A673 (cell line): ENCODE results near the gene MFN2. TPM values are rescaled to one million over a fixed set of nuclear protein-coding genes. Genes with fewer than 3 reads are reported as not detected.
"Not testable (repeated sequence)": the region's sequence is repeated elsewhere in the genome, so short reads cannot be mapped to it uniquely, and the experiment has no call there.

Source experiments
- BruUV-seq: library from RNA; stranded (reverse); fragments of 400-500 nt; replicated peaks from 2 replicates; lab custom pipeline; 2021; lab: Mats Ljungman, UMichigan
- CTCF ChIA-PET: fragments of 300-600 bp; sonication (Branson Sonifier 250); formaldehyde crosslinking; loops from one replicate; lab custom pipeline; 2022; ENCODE audit warnings: antibody characterized with exemption; lab: Charles Lee
- POLR2A ChIA-PET: fragments of 300-600 bp; sonication (Branson Sonifier 250); formaldehyde crosslinking; loops from one replicate; lab custom pipeline; 2022; ENCODE audit warnings: antibody characterized with exemption; ENCODE audit not compliant: low non-redundant PET; lab: Charles Lee
- DNase-seq: peaks from one replicate; pipeline ENCODE4 v3.0.0-alpha.2; 2015; ENCODE audit warnings: low spot score
- H3K27ac ChIP-seq: fragments of 200-600 bp; sonication (generic); 2 replicates; pipeline ENCODE4 v1.5.1; 2016; ENCODE audit warnings: mixed run types, low read depth, mild to moderate bottlenecking, mixed read lengths, antibody characterized with exemption, low read length; ENCODE audit not compliant: poor library complexity, severe bottlenecking
- H3K27me3 ChIP-seq: fragments of 200-600 bp; sonication (generic); replicated peaks from 2 replicates; pipeline ENCODE4 v1.6.1; 2017; ENCODE audit warnings: mixed run types, low read depth, mild to moderate bottlenecking, mixed read lengths, antibody characterized with exemption, low read length; ENCODE audit not compliant: insufficient read depth, poor library complexity
- H3K36me3 ChIP-seq: fragments of 200-600 bp; sonication (generic); 2 replicates; pipeline ENCODE4 v1.6.1; 2016; ENCODE audit warnings: mixed run types, mild to moderate bottlenecking, mixed read lengths, antibody characterized with exemption, low read length; ENCODE audit not compliant: insufficient read depth, poor library complexity, severe bottlenecking
- H3K4me1 ChIP-seq: fragments of 200-600 bp; sonication (generic); 2 replicates; pipeline ENCODE4 v1.6.1; 2017; ENCODE audit warnings: mixed run types, mild to moderate bottlenecking, mixed read lengths, antibody characterized with exemption, low read length; ENCODE audit not compliant: insufficient read depth, poor library complexity, severe bottlenecking
- H3K4me3 ChIP-seq: fragments of 200-600 bp; sonication (generic); 2 replicates; pipeline ENCODE4 v1.5.1; 2016; ENCODE audit warnings: low read depth, mixed run types, mild to moderate bottlenecking, mixed read lengths, low read length; ENCODE audit not compliant: poor library complexity, severe bottlenecking
- H3K9me3 ChIP-seq: fragments of 200-600 bp; sonication (generic); 2 replicates; pipeline ENCODE4 v1.6.1; 2016; ENCODE audit warnings: mixed run types, low read depth, mild to moderate bottlenecking, mixed read lengths, antibody characterized with exemption, low read length; ENCODE audit not compliant: poor library complexity, severe bottlenecking
- EZH2 ChIP-seq: fragments of 200-600 bp; sonication (generic); IDR thresholded peaks from 2 replicates; pipeline ENCODE4 v1.6.1; 2017; ENCODE audit warnings: borderline replicate concordance, low read depth, mild to moderate bottlenecking, mixed read lengths, antibody characterized with exemption, low read length; ENCODE audit not compliant: poor library complexity, severe bottlenecking
- intact Hi-C: fragments of 100-400 bp; cut with micrococcal nuclease; formaldehyde crosslinking; loops from one replicate; pipeline ENCODE4 v1.10.0; 2022; ENCODE audit not compliant: unreplicated experiment
- total RNA-seq: library from RNA; stranded (reverse); gene quantifications from 2 replicates; pipeline ENCODE4 v1.2.3, GENCODE V29; 2021
- TF ChIP-seq, protein P1 (sequence below): fragments of 300-800, 200-600 bp; sonication (generic); conservative IDR thresholded peaks from 2 replicates; pipeline ENCODE4 v1.5.1; 2017; ENCODE audit warnings: low read depth, mild to moderate bottlenecking, antibody characterized with exemption, low read length, moderate library complexity, mixed read lengths

Gene MFN2
- total RNA-seq, 1 experiment from 2014 or later, result 160 TPM

DNA sequence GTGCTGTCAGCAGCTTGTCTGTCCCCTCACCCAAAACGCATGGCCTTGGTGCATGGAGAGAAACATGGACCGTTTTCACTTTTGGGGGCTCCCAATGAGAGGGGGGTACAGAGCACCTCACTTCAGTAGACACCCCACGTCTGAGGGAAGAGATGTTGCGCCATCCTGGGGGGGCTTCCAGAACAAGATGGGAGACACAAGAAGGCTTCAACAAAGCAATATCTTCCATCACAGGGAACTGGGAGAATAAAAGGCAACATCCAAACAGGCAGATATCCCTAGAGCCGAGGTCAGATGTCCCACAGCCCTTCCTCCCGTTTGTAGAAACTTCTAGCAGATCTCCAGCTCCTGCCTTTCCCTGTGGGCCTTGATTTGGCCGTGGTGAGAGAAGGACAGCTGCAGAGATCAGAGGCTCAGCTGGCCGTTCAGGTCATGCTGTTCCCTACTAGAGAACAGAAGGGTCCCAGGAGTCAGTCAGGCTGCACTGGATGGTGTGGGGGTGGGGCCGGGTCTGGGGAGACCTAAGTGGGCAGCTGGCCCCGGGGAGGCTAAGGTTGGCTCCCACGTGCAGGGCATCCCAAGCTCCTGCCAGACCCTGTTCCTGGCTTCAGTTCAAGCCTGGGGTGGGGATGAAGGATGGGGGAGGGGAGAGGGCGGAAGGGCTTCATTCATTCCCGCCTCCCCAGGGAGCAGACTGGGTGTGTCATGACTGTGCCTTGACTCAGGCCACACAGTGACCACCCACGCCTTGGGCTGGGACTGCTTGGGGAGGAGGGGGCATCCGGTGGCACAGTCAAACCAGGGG lies 41.3 kb upstream of the MFN2 start:
- H3K27me3 ChIP-seq, result no peaks in the 10 kb centered on the region
- TF ChIP-seq EZH2, result no peak
- TF ChIP-seq, protein P1, sequence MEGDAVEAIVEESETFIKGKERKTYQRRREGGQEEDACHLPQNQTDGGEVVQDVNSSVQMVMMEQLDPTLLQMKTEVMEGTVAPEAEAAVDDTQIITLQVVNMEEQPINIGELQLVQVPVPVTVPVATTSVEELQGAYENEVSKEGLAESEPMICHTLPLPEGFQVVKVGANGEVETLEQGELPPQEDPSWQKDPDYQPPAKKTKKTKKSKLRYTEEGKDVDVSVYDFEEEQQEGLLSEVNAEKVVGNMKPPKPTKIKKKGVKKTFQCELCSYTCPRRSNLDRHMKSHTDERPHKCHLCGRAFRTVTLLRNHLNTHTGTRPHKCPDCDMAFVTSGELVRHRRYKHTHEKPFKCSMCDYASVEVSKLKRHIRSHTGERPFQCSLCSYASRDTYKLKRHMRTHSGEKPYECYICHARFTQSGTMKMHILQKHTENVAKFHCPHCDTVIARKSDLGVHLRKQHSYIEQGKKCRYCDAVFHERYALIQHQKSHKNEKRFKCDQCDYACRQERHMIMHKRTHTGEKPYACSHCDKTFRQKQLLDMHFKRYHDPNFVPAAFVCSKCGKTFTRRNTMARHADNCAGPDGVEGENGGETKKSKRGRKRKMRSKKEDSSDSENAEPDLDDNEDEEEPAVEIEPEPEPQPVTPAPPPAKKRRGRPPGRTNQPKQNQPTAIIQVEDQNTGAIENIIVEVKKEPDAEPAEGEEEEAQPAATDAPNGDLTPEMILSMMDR, result no peak
- no peaks in the 10 kb centered on the region for H3K9me3 ChIP-seq
- BruUV-seq, result no TSS peak
- intact Hi-C loops, result no loop called here
- H3K27ac ChIP-seq, result no peak overlapping the region
- DNase-seq, result no peak
- CTCF ChIA-PET, result no interaction called here
- H3K4me3 ChIP-seq, result no peak overlapping the region
- H3K36me3 ChIP-seq, result peaks cover 5% of the 10 kb centered on the region
- POLR2A ChIA-PET, result no interaction called here
- H3K4me1 ChIP-seq, result peaks cover 11% of the 10 kb centered on the region

DNA sequence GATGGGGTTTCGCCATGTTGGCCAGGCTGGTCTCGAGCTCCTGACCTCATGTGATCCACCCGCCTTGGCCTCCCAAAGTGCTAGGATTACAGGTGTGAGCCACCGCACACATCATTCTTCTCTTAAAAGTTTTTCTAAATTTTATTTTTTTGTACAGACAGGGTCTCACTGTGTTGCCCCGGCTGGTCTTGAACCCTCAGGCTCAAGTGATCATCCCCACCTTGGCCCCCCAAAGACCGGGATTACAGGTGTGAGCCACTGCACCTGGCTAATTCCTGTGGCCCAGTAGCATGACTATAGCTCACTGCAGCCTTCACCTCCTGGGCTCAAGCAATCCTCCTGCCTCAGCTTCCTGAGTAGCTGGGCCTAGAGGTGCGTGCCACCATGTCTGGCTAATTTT lies 40.5 kb upstream of the MFN2 start:
- H3K27me3 ChIP-seq, DNase-seq, BruUV-seq, H3K9me3 ChIP-seq, H3K27ac ChIP-seq, CTCF ChIA-PET, H3K36me3 ChIP-seq, H3K4me3 ChIP-seq, intact Hi-C loops, POLR2A ChIA-PET: not testable (repeated sequence)
- H3K4me1 ChIP-seq, result peaks cover 15% of the 10 kb centered on the region

DNA sequence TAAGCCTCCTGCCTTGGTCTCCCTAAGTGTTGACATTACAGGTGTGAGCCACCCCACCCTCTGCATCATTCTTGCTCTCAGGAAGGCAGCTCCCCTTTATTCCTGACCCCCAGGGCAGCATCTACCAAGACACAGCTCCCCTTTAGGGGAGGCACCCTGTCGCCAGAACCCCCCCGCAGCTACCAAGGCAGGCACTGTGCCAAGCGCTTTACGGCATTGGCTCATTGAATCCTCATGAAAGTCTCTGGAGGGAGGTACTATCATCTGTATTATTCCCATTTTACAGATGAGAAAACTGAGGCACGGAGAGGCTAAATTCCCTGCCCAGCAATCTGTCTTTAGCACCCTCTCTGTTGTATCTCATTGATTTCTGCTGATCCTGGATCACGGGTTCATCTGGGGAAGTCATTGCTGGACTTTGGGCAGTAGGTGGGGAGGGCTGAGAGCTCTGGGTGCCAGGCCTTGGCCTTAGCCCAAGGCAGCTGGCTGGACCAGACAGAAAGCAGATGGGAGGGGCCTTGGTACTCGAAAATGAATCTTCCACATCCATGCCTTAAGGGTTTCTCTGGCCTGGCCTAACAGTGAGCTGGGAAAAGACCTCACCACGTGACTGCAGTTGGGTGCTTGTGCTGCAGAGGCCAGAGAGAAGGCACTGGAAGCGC lies 39.9 kb upstream of the MFN2 start:
- CTCF ChIA-PET, result no interaction called here

More for the DNA sequence above, 39.9 kb upstream of the MFN2 start:
- H3K36me3 ChIP-seq, result peaks cover 5% of the 10 kb centered on the region
- peaks cover 19% of the 10 kb centered on the region for H3K4me1 ChIP-seq
- H3K27me3 ChIP-seq, result no peaks in the 10 kb centered on the region
- no peaks in the 10 kb centered on the region for H3K9me3 ChIP-seq
- no TSS peak for BruUV-seq
- no peak overlapping the region for H3K4me3 ChIP-seq
- H3K27ac ChIP-seq, result peak overlapping the region; percentile 4
- TF ChIP-seq EZH2, result no peak
- TF ChIP-seq, protein P1, result no peak
- intact Hi-C loops, result no loop called here
- POLR2A ChIA-PET, result no interaction called here
- no peak for DNase-seq
